Spleen (tissue), 11 donors: ENCODE results near the gene NTSR2. TPM values are rescaled to one million over a fixed set of nuclear protein-coding genes. Genes with fewer than 3 reads are reported as not detected.

Experiments used
- DNase-seq: peaks from one replicate; pipeline ENCODE4 v3.0.0-alpha.2; 2020
- H3K27ac ChIP-seq, 8 donors: fragments of 200-600 bp; sonication (generic) in 7 of 8; 1 replicate in 4 of 8; 2 replicates in 4 of 8; pipeline versions ENCODE4 v1.5.0 to v1.8.0; 2016 to 2021; ENCODE audit warnings: inconsistent platforms in 4 of 8, mild to moderate bottlenecking in 4 of 8, moderate library complexity in 1 of 8
- H3K27me3 ChIP-seq, 7 donors: fragments of 200-600 bp; sonication (generic) in 6 of 7; replicated peaks in 1 of 7; 1 replicate in 4 of 7; 2 replicates in 3 of 7; pipeline versions ENCODE4 v1.5.0 to v1.8.0; 2016 to 2021; ENCODE audit warnings: inconsistent platforms in 3 of 7, mild to moderate bottlenecking in 1 of 7
- H3K36me3 ChIP-seq, 6 donors: fragments of 200-600 bp; sonication (generic) in 5 of 6; 1 replicate in 4 of 6; 2 replicates in 2 of 6; pipeline versions ENCODE4 v1.5.0 to v1.8.0; 2016 to 2021; ENCODE audit warnings: inconsistent platforms in 2 of 6
- H3K4me1 ChIP-seq, 6 donors: fragments of 200-600 bp; sonication (generic) in 5 of 6; 1 replicate in 3 of 6; 2 replicates in 3 of 6; pipeline versions ENCODE4 v1.5.0 to v1.8.0; 2016 to 2021; ENCODE audit warnings: inconsistent platforms in 3 of 6
- H3K4me3 ChIP-seq, 8 donors: fragments of 200-600 bp; sonication (generic) in 7 of 8; 1 replicate in 4 of 8; 2 replicates in 4 of 8; pipeline versions ENCODE4 v1.5.0 to v1.8.0; 2016 to 2021; ENCODE audit warnings: inconsistent platforms in 4 of 8, mild to moderate bottlenecking in 4 of 8, moderate library complexity in 2 of 8
- H3K9me3 ChIP-seq, 8 donors: fragments of 200-600 bp; sonication (generic) in 7 of 8; 1 replicate in 4 of 8; 2 replicates in 4 of 8; pipeline versions ENCODE4 v1.5.0 to v1.8.0; 2016 to 2021; ENCODE audit warnings: inconsistent platforms in 4 of 8
- POLR2A ChIP-seq, 3 donors: fragments of 450-650 bp; IDR thresholded peaks; one replicate each; pipeline ENCODE4 v1.5.1; 2017; ENCODE audit warnings: antibody characterized with exemption in 3 of 3, mild to moderate bottlenecking in 1 of 3
- POLR2AphosphoS5 ChIP-seq, 3 donors: sonication (generic); formaldehyde crosslinking; IDR thresholded peaks; one replicate each; pipeline ENCODE4 v1.5.1; 2017; ENCODE audit warnings: antibody characterized with exemption in 3 of 3
- WGBS, 5 donors: extraction: QIAGEN DNeasy Blood & Tissue Kit in 3 of 5; methylation state at CpG; one replicate each; pipeline versions ENCODE4 v1.1.5 to v1.1.7; 2013 to 2018; 5-methylcytosine and 5-hydroxymethylcytosine counted together
- intact Hi-C: fragments of 100-400 bp; cut with DNase I; formaldehyde crosslinking; loops from one replicate; pipeline ENCODE4 v1.15.0; 2023; ENCODE audit warnings: low total_unique reads
- polyA plus RNA-seq, 3 donors: library from polyadenylated mRNA; stranded (reverse); fragments of 200-250 nt; gene quantifications; one replicate each; pipeline ENCODE4 v1.2.1, GENCODE V29; 2013
- total RNA-seq, 7 donors: library from RNA; depleted of rRNA in 3 of 7; stranded (reverse); fragments of >200 nt in 3 of 7; fragmentation: NEBNext Ultra II Directional in 4 of 7; extraction: Animal tissue kit (Norgen Biotek cat#: 25700) in 4 of 7; gene quantifications; one replicate each; pipeline versions ENCODE4 v1.1.0 to v1.2.1, GENCODE V29; 2016 to 2021
- TF ChIP-seq, protein P1 (sequence below), 11 experiments: fragments of 200-600 bp in 7 of 11; fragments of 450-650 bp in 4 of 11; sonication (generic) in 4 of 11; IDR thresholded peaks in 8 of 11; conservative IDR thresholded peaks in 3 of 11; 1 replicate in 7 of 11; 2 replicates in 4 of 11; pipeline versions ENCODE4 v1.4.0 to v1.8.0; 2016 to 2021; ENCODE audit warnings: antibody characterized with exemption in 11 of 11, inconsistent platforms in 4 of 11, mild to moderate bottlenecking in 1 of 11
- donor health status: healthy with polysubstance abuse.
- donor health status: DM: no; HTN: no; CAD: no; lungs with moderate emphysema.
- donor health status: DM: no; HTN: no; CAD: no.
- donor health status: Bipolar disorder and iron deficiency.
- donor health status: healthy.
- donor health status: DM: no; HTN: no; CAD: no.
- donor health status: DM: yes; HTN: yes; CAD: no.

Gene NTSR2
- total and polyA plus RNA-seq, 10 donors, result not detected

DNA sequence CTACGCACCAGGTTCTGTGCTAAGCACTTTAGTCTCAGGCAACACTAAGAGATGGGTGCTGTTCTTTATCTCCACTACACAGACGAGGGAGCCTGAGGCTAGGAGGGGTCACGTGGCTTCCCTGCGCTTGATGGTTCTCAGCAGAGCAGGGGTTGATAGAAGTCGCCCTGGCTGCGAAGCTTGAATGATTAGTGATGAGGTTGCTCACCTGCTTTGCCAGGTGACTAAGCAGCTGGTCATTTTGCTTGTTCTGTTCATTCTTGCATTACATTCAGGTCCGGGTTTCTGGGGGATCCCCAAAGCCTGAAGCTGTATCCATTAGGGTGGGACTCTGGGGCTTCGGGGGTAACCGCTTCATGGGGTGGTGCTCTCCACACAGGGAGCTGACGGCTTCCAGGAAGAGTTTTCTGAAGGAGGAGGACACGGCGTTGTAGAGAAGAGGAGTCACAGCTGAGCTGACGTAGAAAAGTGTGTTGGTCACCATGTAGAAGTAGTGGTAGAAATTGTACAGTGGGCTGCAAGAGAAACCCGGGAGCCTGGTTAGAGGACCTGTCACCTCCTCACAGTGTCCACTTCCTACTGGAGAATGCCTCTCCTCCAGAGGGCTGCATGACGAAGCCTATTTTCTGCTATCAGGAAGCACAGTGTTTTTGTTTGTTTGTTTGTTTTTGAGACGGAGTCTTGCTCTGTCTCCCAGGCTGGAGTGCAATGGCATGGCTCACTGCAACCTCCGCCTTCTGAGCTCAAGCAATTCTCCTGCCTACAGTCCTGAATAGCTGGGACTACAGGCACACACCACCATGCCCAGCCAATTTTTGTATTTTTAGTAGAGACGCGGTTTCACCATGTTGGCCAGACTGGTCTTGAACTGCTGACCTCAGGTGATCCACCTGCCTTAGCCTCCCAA, 11.5 kb downstream of the NTSR2 start:
- TF ChIP-seq POLR2AphosphoS5 (IDR thresholded peaks at IDR 0.05), result no peak
- TF ChIP-seq, protein P1, sequence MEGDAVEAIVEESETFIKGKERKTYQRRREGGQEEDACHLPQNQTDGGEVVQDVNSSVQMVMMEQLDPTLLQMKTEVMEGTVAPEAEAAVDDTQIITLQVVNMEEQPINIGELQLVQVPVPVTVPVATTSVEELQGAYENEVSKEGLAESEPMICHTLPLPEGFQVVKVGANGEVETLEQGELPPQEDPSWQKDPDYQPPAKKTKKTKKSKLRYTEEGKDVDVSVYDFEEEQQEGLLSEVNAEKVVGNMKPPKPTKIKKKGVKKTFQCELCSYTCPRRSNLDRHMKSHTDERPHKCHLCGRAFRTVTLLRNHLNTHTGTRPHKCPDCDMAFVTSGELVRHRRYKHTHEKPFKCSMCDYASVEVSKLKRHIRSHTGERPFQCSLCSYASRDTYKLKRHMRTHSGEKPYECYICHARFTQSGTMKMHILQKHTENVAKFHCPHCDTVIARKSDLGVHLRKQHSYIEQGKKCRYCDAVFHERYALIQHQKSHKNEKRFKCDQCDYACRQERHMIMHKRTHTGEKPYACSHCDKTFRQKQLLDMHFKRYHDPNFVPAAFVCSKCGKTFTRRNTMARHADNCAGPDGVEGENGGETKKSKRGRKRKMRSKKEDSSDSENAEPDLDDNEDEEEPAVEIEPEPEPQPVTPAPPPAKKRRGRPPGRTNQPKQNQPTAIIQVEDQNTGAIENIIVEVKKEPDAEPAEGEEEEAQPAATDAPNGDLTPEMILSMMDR (IDR thresholded peaks at IDR 0.05 in 8 of 11, conservative IDR thresholded peaks at IDR 0.05 in 3 of 11), result no peak
- TF ChIP-seq POLR2A (IDR thresholded peaks at IDR 0.05), result no peak
- intact Hi-C loops, result no loop called here
- H3K4me1 ChIP-seq, result peaks cover 0 to 6% (median 0%) of the 10 kb centered on the region in 6 donors
- H3K27me3 ChIP-seq, result peaks cover 0 to 40% (median 0%) of the 10 kb centered on the region in 7 donors
- H3K27ac ChIP-seq, result no peak overlapping the region
- 81 to 85% (median 84%) methylated on average over 19 of the region's 19 CpGs for WGBS, 5 donors
- H3K36me3 ChIP-seq, result no peaks in the 10 kb centered on the region
- H3K9me3 ChIP-seq, result peaks cover 0 to 14% (median 7%) of the 10 kb centered on the region in 8 donors
- H3K4me3 ChIP-seq, result no peak overlapping the region
- peak; percentile 32 for DNase-seq

DNA sequence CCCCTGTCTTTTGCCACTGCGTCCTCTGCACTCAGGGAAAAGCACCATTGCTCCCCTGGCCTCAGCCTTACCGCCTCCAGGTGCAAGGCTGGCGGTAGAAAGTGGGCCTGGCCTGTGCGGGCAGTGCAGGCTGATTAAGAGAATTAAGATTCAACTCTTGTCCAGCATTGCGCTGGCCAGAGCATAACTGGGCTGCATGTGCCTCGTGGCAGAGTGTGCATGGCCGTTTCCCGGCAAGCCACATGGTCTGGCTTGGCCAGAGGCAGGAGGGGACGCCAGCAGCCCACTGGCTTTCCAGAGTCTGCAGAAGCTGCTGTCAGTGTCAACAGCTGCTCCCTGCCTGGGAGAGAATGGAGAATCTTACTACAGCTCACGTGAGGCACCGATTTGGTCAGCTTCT, 12.3 kb downstream of the NTSR2 start:
- DNase-seq, result peak; percentile 62
- H3K27me3 ChIP-seq, result peaks cover 0 to 40% (median 0%) of the 10 kb centered on the region in 7 donors
- peaks cover 0 to 6% (median 0%) of the 10 kb centered on the region in 6 donors for H3K4me1 ChIP-seq
- no peak overlapping the region for H3K27ac ChIP-seq
- 78 to 92% (median 85%) methylated on average over 10 to 11 of the region's 11 CpGs for WGBS, 5 donors
- H3K4me3 ChIP-seq, result no peak overlapping the region
- no peaks in the 10 kb centered on the region for H3K36me3 ChIP-seq
- intact Hi-C loops, result no loop called here
- TF ChIP-seq POLR2A (IDR thresholded peaks at IDR 0.05) (no peak), POLR2AphosphoS5 (IDR thresholded peaks at IDR 0.05) (no peak)
- TF ChIP-seq, protein P1 (IDR thresholded peaks at IDR 0.05 in 8 of 11, conservative IDR thresholded peaks at IDR 0.05 in 3 of 11), result no peak
- H3K9me3 ChIP-seq, result peaks cover 0 to 8% (median 1%) of the 10 kb centered on the region in 8 donors

DNA sequence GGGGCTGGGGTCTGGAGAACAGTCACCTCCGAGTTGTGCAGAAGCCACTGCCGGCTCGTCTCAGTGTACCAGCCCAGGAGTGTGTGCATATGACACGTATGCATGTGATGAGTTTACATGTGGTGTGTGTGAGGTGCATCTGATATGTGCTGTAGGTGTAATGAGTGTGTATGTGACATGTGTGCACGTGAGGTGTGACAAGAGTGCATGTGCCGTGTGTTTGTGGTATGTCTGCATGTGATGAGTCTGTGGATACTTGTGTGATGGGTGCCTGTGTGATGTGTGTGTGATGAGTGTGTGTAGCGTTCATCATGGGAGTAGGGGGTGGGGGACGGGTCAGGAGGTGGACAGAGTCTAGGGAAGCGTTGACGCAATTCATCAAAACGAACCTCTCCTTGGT, 12.8 kb downstream of the NTSR2 start:
- TF ChIP-seq POLR2A (IDR thresholded peaks at IDR 0.05) (no peak), POLR2AphosphoS5 (IDR thresholded peaks at IDR 0.05) (no peak)
- TF ChIP-seq, protein P1 (IDR thresholded peaks at IDR 0.05 in 8 of 11, conservative IDR thresholded peaks at IDR 0.05 in 3 of 11), result no peak

DNA sequence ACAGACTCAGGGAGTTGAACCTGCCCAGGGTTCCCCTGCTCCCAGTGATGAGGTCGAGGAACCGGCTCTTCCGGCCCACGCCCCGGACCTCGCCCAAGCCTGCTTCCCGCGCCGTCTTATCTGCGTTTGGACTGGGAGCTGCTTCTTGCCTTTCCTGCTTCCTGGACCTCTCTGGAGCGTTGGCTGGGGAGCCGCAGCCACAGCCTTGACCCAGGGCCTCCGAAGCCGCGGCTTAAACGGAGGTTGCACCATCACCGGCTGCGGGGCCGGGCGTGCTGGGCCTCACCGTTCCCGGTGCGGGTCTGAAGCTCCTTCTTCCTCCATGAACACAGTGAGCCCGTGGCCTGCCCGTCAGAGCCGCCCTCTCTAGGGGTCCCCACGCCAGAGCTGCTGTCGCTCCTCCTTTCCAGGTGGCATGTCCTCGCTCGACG, 13.3 kb downstream of the NTSR2 start:
- H3K4me1 ChIP-seq, result peaks cover 0 to 6% (median 0%) of the 10 kb centered on the region in 6 donors
- H3K9me3 ChIP-seq, result no peaks in the 10 kb centered on the region
- 67 to 82% (median 76%) methylated on average over 19 to 31 of the region's 31 CpGs for WGBS, 5 donors
- no peak overlapping the region for H3K27ac ChIP-seq
- peaks cover 0 to 35% (median 0%) of the 10 kb centered on the region in 7 donors for H3K27me3 ChIP-seq
- DNase-seq, result peak; percentile 78
- intact Hi-C loops, result no loop called here
- no peaks in the 10 kb centered on the region for H3K36me3 ChIP-seq
- no peak overlapping the region for H3K4me3 ChIP-seq
- TF ChIP-seq, protein P1 (IDR thresholded peaks at IDR 0.05 in 8 of 11, conservative IDR thresholded peaks at IDR 0.05 in 3 of 11), result no peak
- peak in 2 of 3 donors; percentile 67 to 72 for TF ChIP-seq POLR2AphosphoS5 (IDR thresholded peaks at IDR 0.05)

More for the DNA sequence above, 12.8 kb downstream of the NTSR2 start:
- Histone ChIP-seq H3K36me3 (no peaks in the 10 kb centered on the region), H3K27me3 (peaks cover 0 to 40% (median 0%) of the 10 kb centered on the region in 7 donors), H3K4me3 (no peak overlapping the region), H3K4me1 (peaks cover 0 to 6% (median 0%) of the 10 kb centered on the region in 6 donors), H3K9me3 (peaks cover 0 to 4% (median 0%) of the 10 kb centered on the region in 8 donors), H3K27ac (no peak overlapping the region)
- DNase-seq, result no peak
- WGBS, 5 donors, result 85 to 89% (median 89%) methylated on average over 11 of the region's 11 CpGs
- intact Hi-C loops, result no loop called here
